Suprapubic skin (tissue), 4 donors: ENCODE data around the gene LRRTM4. TPM values are rescaled to one million over a fixed set of nuclear protein-coding genes. Genes with fewer than 3 reads are reported as not detected.

Experiments
- DNase-seq, 2 donors: peaks; one replicate each; pipeline ENCODE4 v3.0.0-alpha.2; 2019; ENCODE audit warnings: low spot score in 2 of 2
- H3K27ac ChIP-seq: fragments of 200-600 bp; sonication (generic); one replicate; pipeline ENCODE4 v1.5.1; 2019
- H3K27me3 ChIP-seq: fragments of 200-600 bp; sonication (generic); one replicate; pipeline ENCODE4 v1.5.1; 2019
- H3K36me3 ChIP-seq: fragments of 200-600 bp; sonication (generic); one replicate; pipeline ENCODE4 v1.5.1; 2019
- H3K4me1 ChIP-seq: fragments of 200-600 bp; sonication (generic); one replicate; pipeline ENCODE4 v1.5.1; 2019
- H3K4me3 ChIP-seq: fragments of 200-600 bp; sonication (generic); one replicate; pipeline ENCODE4 v1.5.1; 2019; ENCODE audit warnings: mild to moderate bottlenecking
- H3K9me3 ChIP-seq: fragments of 200-600 bp; sonication (generic); one replicate; pipeline ENCODE4 v1.5.1; 2019
- CTCF ChIP-seq, 2 donors: fragments of 200-600 bp in 1 of 2; fragments of 450-650 bp in 1 of 2; sonication (generic) in 1 of 2; IDR thresholded peaks; one replicate each; pipeline ENCODE4 v1.5.1; 2016 to 2019; ENCODE audit warnings: antibody characterized with exemption in 2 of 2, mild to moderate bottlenecking in 1 of 2, moderate library complexity in 1 of 2
- EP300 ChIP-seq: sonication (generic); formaldehyde crosslinking; IDR thresholded peaks from one replicate; pipeline ENCODE4 v1.6.1; 2017; ENCODE audit warnings: antibody characterized with exemption
- POLR2A ChIP-seq, 2 donors: fragments of 450-650 bp; IDR thresholded peaks; one replicate each; pipeline ENCODE4 v1.6.1; 2017; ENCODE audit warnings: antibody characterized with exemption in 2 of 2, mild to moderate bottlenecking in 2 of 2, moderate library complexity in 2 of 2
- POLR2AphosphoS5 ChIP-seq, 3 donors: sonication (generic); formaldehyde crosslinking; IDR thresholded peaks; one replicate each; pipeline ENCODE4 v1.6.1; 2017; ENCODE audit warnings: antibody characterized with exemption in 3 of 3
- WGBS: methylation state at CpG from one replicate; pipeline ENCODE4 v1.1.5; 2018; 5-methylcytosine and 5-hydroxymethylcytosine counted together
- total RNA-seq, 4 donors: library from RNA; depleted of rRNA; stranded (reverse); fragments of >200 nt; gene quantifications; one replicate each; pipeline ENCODE4 v1.1.0, GENCODE V29; 2016

Gene LRRTM4
- total RNA-seq, 4 donors from 2014 or later = not detected

DNA sequence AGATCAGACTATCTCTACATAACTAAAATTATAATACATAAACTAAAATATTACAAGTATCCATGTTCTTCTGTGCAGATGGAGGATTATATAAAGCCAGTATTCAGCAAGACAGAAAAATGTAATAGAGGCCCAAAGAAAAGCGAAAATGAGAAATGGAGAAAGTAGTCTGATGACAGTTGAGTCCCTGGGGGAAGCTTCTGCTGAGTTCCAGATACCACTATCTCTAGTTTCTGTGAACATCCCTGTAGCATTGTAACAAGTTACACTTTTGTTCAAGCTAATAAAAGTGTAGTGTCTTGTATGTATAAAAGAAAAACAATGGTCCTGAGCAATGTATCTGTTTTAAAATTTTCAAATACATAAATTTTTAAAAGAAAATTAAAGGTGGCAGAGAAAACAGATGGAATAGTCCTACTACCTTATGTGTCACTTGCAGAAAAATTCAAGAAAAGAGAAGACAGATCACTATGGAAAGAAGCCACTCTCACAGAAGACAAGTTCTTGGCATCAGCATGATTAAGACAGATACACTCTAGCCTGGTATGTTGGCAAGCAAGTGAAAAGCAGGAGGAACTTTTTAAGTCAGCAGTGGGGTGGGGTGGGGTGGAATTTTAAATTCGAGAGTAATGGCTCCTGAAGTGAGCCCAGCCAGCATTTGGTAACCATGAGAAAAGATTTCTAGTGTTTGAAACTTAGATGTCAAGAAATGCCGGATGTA is 541.9 kb downstream of the LRRTM4 start:
- Histone ChIP-seq H3K27me3 (no peaks in the 10 kb centered on the region), H3K4me1 (no peaks in the 10 kb centered on the region), H3K36me3 (no peaks in the 10 kb centered on the region), H3K9me3 (no peaks in the 10 kb centered on the region), H3K4me3 (no peak overlapping the region), H3K27ac (no peak overlapping the region)
- no peak for TF ChIP-seq POLR2AphosphoS5 (IDR thresholded peaks at IDR 0.05)
- no peak for TF ChIP-seq EP300
- TF ChIP-seq POLR2A (IDR thresholded peaks at IDR 0.05) = no peak
- TF ChIP-seq CTCF (IDR thresholded peaks at IDR 0.05) = no peak
- no peak for DNase-seq
- WGBS = 43% methylated on average over 3 of the region's 3 CpGs

GRCh38 chr2:76977846-76978727 is 544.1 kb downstream of the LRRTM4 start:
- H3K36me3 ChIP-seq = no peaks in the 10 kb centered on the region
- H3K4me1 ChIP-seq = no peaks in the 10 kb centered on the region
- no peak overlapping the region for H3K4me3 ChIP-seq
- 78% methylated on average over 3 of the region's 3 CpGs for WGBS
- DNase-seq = no peak
- no peaks in the 10 kb centered on the region for H3K9me3 ChIP-seq
- H3K27me3 ChIP-seq = no peaks in the 10 kb centered on the region
- H3K27ac ChIP-seq = no peak overlapping the region
- no peak for TF ChIP-seq CTCF (IDR thresholded peaks at IDR 0.05)
- no peak for TF ChIP-seq POLR2AphosphoS5 (IDR thresholded peaks at IDR 0.05)
- TF ChIP-seq EP300 = no peak
- no peak for TF ChIP-seq POLR2A (IDR thresholded peaks at IDR 0.05)

GRCh38 chr2:76975752-76976151 is 546.4 kb downstream of the LRRTM4 start:
- DNase-seq = no peak
- Histone ChIP-seq H3K9me3 (no peaks in the 10 kb centered on the region), H3K27me3 (no peaks in the 10 kb centered on the region), H3K4me3 (no peak overlapping the region), H3K4me1 (no peaks in the 10 kb centered on the region), H3K36me3 (no peaks in the 10 kb centered on the region), H3K27ac (no peak overlapping the region)
- no peak for TF ChIP-seq POLR2A (IDR thresholded peaks at IDR 0.05)
- no peak for TF ChIP-seq EP300
- TF ChIP-seq POLR2AphosphoS5 (IDR thresholded peaks at IDR 0.05) = no peak
- no peak for TF ChIP-seq CTCF (IDR thresholded peaks at IDR 0.05)

DNA sequence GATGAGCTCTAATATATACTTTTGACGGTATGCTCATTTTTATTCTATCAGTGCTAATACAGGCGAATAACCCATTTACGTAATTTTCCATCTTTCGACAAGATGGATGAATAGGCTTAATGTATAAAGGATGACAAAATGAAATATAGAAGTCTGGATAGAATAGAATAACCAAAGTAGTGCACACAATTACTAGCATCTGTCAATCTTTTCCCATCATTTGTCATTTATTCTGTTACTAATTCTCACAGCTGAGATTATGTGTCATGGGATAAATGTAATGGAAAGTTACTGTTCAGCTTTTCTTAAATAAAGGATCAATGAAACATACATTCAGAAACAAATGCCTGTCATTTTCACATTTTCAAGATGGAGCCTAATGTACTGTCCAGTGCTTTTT is 548.6 kb downstream of the LRRTM4 start:
- H3K4me3 ChIP-seq = no peak overlapping the region
- H3K4me1 ChIP-seq = no peaks in the 10 kb centered on the region
- no peaks in the 10 kb centered on the region for H3K9me3 ChIP-seq
- no peaks in the 10 kb centered on the region for H3K27me3 ChIP-seq
- 81% methylated on average over 4 of the region's 4 CpGs for WGBS
- DNase-seq = no peak
- TF ChIP-seq POLR2AphosphoS5 (IDR thresholded peaks at IDR 0.05) = no peak
- no peaks in the 10 kb centered on the region for H3K36me3 ChIP-seq
- H3K27ac ChIP-seq = no peak overlapping the region

DNA sequence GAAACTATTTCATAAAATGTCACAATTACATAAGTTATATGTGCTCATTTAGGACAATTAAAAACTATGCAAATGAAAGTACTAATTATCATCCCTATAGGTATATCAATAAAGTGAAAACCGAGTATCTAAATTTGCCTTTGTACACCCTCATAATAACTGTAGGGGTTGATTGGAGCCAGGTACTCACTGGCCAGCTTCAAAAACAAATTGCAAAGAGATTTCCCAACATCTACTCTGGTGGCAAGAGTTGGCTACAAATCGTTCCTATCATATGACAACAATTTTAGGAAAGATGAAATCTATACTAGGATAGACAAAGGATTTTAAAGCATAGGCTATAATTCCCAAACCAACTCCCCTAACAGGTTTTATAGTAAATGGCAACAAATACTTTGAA is 556.4 kb downstream of the LRRTM4 start:
- Histone ChIP-seq H3K9me3 (no peaks in the 10 kb centered on the region), H3K27me3 (no peaks in the 10 kb centered on the region), H3K4me3 (no peak overlapping the region), H3K27ac (no peak overlapping the region), H3K36me3 (no peaks in the 10 kb centered on the region), H3K4me1 (no peaks in the 10 kb centered on the region)
- no peak for TF ChIP-seq CTCF (IDR thresholded peaks at IDR 0.05)
- TF ChIP-seq EP300 = no peak
- no peak for TF ChIP-seq POLR2AphosphoS5 (IDR thresholded peaks at IDR 0.05)
- TF ChIP-seq POLR2A (IDR thresholded peaks at IDR 0.05) = no peak
- 66% methylated on average over 2 of the region's 2 CpGs for WGBS
- DNase-seq = no peak
